PFSK-1 (cell line): ENCODE results near the gene MICU1.

Source experiments
- POLR2AphosphoS5 ChIP-seq: IDR thresholded peaks from 2 replicates; pipeline ENCODE4 v1.6.1; 2012; ENCODE audit warnings: low read depth, mild to moderate bottlenecking, control low read depth, low read length, moderate library complexity
- SIN3A ChIP-seq: IDR thresholded peaks from 2 replicates; pipeline ENCODE4 v1.6.1; 2012; ENCODE audit warnings: mild to moderate bottlenecking, low read length, moderate library complexity, borderline replicate concordance; ENCODE audit not compliant: insufficient read depth
- TAF1 ChIP-seq: IDR thresholded peaks from 2 replicates; pipeline ENCODE4 v1.6.1; 2012; ENCODE audit warnings: low read length, control low read depth, borderline replicate concordance; ENCODE audit not compliant: insufficient read depth
- TF ChIP-seq, protein P1 (sequence below), 2 experiments: IDR thresholded peaks; 2 replicates each; pipeline versions ENCODE4 v1.6.1 to v1.8.0; 2011 to 2012; ENCODE audit warnings: low read depth in 2 of 2, low read length in 2 of 2, control low read depth in 1 of 2, inconsistent platforms in 1 of 2, mild to moderate bottlenecking in 1 of 2, moderate library complexity in 1 of 2; ENCODE audit not compliant: insufficient read depth in 1 of 2

GRCh38 chr10:72539137-72539536, 86.7 kb downstream of the MICU1 start:
- TF ChIP-seq POLR2AphosphoS5 (no peak), SIN3A (no peak), TAF1 (no peak)
- TF ChIP-seq, protein P1, sequence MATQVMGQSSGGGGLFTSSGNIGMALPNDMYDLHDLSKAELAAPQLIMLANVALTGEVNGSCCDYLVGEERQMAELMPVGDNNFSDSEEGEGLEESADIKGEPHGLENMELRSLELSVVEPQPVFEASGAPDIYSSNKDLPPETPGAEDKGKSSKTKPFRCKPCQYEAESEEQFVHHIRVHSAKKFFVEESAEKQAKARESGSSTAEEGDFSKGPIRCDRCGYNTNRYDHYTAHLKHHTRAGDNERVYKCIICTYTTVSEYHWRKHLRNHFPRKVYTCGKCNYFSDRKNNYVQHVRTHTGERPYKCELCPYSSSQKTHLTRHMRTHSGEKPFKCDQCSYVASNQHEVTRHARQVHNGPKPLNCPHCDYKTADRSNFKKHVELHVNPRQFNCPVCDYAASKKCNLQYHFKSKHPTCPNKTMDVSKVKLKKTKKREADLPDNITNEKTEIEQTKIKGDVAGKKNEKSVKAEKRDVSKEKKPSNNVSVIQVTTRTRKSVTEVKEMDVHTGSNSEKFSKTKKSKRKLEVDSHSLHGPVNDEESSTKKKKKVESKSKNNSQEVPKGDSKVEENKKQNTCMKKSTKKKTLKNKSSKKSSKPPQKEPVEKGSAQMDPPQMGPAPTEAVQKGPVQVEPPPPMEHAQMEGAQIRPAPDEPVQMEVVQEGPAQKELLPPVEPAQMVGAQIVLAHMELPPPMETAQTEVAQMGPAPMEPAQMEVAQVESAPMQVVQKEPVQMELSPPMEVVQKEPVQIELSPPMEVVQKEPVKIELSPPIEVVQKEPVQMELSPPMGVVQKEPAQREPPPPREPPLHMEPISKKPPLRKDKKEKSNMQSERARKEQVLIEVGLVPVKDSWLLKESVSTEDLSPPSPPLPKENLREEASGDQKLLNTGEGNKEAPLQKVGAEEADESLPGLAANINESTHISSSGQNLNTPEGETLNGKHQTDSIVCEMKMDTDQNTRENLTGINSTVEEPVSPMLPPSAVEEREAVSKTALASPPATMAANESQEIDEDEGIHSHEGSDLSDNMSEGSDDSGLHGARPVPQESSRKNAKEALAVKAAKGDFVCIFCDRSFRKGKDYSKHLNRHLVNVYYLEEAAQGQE (IDR thresholded peaks at IDR 0.05; ENCODE audit: insufficient read depth in 1 of 2, low read depth in 2 of 2, low read length in 2 of 2) = no peak
